CD4-positive, alpha-beta T cell treated with Interleukin-10 for 1 hour (primary cell): Measurements from ENCODE around the gene P2RX6.

ENCODE experiments used
- DNase-seq: peaks from one replicate; pipeline ENCODE4 v3.0.0-alpha.2; 2020

The P2RX6 gene

DNA sequence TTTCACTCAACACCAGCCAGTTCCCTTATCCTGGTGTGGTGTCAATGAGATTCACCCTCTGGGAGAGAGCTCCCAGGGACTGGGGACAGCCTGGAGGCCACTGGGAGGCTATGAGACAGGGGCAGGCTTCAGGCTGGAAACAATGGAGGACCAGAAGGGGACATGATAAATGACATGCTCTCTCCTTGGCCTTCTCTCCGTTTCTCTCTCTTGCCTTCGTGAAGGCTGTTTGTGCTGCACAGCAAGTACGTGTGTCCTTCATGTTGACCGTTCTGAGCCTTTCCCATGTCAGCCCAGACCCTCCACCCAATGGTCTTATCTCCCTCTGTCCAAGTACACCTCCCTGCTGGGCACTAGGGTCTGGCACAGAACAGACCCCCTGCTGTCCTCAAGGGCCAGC lies 34.4 kb upstream of the P2RX6 start:
- no peak for DNase-seq

DNA sequence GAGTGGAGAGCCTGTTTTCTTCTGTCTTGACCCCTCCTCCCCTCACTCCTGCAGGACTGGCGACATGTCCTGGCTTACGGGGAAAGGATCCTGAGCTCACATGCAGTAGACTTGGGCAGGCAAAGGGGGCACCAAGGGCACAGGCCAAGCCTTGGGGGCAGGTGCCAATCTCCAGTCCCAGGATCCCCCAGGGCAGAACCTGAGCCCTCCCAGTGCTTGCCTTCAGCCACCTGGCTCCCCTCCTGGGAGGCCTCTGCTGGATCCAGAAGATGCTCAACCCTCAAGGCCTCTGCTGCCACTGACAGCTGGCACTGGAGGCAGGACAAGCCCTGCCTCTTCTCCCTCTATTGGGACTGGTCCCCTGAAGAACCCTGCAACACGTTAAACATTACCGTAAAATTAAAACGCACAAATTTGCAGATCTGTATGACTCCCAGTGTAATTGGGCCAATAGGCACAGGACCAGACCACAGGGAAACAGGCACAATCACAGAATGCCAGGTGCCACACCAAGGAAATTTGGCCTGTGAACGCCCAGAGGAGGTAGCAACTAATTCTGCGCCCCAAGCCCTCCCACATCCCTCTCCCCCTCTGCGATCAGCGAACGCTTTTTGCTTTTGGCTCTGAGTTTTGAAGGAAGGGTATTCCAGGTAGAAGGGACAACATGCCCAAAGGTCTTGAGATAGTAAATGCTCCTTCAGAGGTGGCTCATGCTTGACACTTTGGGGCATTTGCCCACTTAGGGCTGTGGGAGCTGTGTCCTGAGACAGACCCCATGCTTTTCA lies 33.8 kb upstream of the P2RX6 start:
- no peak for DNase-seq

DNA sequence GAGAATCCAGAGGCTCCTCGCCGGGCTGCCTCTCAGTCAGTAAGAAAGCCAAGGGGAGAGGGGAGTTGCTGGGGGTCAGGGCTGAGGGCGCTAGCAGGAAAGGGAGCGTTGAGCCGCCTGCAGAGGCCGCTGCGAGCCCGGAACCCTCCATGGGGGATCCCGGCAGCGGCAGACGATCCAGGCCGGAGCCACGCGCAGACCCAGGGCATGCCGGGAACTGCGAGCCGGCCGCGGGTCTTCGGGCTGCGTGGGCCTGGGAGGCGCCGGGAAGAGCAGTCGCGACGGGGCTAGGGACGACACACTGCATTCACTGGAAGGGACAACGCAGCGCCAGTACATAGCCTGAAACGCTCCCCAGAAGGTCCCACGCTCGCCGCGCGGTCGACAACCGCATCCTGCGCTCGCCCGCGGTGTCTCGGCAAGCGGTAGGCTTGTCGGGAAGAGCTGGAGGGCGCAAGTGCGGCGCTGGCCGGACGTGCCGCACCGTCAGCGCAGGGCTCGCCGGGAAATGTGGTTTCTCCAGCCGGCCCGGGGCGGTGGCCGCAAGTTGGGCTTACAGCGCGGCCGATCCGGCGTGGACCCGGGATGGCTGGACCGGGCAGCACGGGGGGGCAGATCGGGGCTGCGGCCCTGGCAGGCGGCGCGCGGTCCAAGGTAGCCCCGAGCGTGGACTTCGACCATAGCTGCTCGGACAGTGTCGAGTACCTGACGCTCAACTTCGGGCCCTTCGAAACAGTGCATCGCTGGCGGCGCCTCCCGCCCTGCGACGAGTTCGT lies 33.0 kb upstream of the P2RX6 start, which contains the start of gene LZTR1:
Gene LZTR1, plus strand, starts transcription at position 511 of the 776 bp plus-strand sequence. Its CDS starts 75 bp downstream, at position 586.
- peak; percentile 65 for DNase-seq

DNA sequence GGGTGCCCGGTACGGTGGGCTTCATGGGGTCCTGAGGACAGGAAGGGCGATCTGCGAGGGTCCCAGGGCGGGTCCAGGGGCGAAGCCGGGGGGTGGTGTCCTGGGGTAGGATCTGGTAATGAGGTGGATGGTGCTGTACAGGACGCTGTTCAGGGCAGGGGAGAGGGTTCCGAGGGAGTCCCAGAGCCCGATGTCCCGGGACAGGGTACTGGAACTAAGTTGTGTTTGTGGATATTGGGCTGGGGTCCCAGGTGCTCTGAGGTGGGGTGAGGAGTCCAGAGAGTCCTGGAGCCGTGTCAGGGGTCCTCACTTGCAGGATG lies 32.4 kb upstream of the P2RX6 start:
- DNase-seq: no peak

DNA sequence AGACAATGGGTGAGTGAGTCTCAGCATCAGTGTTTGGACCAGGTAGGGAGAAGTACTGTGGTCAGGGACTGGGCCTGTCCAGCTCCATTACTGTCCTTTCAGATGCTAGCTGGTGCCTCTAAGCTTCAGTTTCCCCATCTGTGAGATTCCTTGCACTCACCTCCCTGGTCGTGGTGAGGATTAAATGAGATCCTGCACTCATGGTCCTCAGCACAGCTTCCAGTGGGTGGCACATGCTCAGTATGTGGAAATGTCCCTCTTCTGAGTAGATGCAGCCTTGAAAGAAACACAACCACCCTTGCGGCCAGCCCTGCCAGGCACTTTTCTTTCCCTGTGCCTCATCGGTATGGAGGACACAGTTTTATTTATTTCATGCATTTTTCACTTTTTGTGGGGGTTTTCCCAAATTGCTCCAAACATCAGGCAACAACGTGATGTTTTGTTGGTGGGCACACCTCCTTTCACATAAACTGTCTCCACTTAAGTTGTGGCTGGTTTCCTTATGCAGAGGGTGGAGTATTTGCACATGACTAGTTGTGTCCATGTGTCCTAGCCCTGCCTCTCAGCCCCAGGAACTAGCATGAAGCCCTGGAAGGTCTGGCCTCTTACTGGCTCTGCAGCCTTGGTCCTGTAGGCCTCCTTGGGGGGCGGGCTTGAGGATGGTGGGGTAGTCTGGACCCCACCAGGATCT lies 31.7 kb upstream of the P2RX6 start:
- no peak for DNase-seq

DNA sequence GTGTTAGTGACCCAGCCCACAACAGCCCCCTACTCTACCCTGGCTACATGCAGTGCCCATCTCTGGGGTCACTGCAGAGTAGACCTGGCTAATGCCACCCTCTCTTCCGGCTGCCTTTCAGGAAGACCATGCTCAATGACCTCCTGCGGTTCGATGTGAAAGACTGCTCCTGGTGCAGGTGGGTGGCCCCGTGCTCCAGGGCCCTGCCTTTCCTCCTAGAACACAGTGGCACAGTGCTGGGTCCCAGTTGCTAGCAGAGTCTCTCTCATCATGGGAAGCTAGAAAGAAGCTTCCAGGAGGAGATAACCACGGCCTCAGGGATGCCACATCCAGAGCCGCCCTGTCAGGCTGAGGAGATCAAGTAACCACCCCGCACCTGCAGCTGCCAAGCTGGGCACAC lies 29.2 kb upstream of the P2RX6 start:
- DNase-seq: no peak

DNA sequence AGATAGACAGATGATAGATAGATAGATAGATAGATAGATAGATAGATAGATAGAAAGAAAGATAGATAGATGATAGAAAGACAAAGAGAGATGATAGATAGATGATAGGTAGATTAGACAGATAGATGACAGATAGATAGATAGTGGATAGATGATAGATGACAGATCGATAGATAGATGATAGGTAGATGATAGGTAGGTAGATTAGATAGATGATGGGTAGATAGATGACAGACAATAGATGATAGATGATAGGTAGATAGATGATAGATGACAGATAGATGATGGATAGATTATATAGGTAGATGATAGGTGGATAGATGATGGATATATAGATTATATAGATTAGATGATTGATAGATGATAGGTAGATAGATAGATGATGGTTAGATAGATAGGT lies 28.6 kb upstream of the P2RX6 start:
- no peak for DNase-seq

DNA sequence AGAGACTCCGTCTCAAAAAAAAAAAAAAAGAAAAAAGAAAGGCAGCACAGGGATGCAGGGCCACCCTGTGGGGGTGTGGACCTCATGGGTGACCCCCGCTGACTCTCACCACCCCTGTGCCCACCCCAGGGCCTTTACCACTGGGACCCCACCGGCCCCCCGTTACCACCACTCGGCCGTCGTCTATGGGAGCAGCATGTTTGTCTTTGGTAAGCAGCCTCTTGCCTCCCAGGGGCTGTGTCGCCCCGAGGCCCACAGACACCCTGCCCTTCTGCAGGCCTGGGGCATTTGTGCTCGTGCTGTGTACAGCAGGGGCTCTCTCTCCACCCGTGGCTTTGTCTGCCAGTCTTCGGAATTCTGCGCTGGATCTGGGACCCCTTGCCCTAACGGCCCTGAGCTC lies 27.6 kb upstream of the P2RX6 start:
- DNase-seq: no peak

DNA sequence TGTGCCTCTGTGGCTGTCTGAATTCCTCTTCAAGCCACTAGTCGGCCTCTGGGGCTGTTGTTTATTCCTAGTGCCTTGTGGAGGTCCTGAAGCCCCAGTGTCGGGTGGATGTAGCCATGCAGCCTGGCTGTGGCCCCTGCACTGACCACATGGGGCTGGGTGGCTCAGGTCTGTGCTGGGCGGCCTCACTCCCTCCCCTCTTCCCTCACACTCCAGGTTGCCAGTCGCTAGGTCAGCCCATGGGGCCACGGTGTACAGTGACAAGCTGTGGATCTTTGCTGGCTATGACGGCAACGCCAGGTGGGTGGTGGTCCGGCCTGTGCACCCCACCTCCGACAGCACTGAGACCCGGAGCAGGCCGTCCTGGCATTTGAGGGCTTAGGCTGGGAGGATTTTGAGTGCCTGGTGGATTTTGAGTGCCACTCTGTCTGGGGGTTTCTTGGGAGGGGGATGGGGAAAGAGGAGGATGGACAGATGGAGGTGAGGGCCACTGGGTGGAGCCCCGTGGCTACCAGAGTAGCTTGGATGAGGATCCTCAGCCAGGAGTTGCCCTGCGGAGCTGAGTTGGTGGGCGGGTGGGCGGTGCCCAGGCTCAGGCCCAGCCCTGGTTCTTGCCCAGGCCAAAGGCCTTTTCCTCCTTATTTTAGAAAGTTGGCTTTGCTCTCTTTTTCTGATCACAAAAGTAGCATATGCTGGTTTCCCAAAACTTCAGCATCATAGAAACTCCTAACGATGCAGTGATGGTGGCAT lies 26.2 kb upstream of the P2RX6 start:
- DNase-seq: no peak

DNA sequence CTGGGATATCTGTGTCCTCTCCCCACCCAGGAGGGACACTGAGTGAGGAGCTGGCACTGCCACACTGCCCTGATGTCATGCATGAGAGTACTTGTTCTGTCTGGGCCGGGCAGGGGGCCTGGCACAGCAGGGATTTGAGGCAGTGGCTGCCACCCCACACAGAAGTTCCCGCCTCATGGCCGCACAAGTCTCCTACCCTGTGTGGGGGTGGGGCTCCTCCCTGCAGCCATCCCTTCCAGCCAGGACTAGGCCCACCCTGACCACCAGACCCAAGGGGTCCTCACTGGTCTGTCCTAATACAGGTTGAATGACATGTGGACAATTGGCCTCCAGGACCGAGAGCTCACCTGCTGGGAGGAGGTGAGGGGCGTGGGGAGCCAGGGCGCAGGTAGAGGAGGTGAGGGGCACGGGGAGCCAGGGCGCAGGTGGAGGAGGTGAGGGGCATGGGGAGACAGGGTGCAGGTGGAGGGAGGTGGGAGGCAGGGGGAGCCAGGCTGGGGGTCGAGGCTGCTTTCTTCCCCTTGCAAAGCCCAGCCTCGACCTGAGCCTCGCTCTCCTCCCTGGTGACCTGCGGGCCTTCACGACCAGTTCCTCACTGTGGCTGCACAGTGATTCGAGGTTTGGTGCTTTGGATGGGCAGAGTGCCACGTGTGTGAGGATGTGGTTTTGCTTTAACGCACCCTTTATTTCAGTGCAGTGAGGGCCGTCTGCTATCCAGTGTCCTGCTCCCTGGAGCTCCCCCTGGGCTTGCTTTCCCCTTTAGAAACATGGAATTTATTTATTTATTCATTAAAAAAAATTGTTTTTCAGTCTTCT lies 25.4 kb upstream of the P2RX6 start:
- no peak for DNase-seq

DNA sequence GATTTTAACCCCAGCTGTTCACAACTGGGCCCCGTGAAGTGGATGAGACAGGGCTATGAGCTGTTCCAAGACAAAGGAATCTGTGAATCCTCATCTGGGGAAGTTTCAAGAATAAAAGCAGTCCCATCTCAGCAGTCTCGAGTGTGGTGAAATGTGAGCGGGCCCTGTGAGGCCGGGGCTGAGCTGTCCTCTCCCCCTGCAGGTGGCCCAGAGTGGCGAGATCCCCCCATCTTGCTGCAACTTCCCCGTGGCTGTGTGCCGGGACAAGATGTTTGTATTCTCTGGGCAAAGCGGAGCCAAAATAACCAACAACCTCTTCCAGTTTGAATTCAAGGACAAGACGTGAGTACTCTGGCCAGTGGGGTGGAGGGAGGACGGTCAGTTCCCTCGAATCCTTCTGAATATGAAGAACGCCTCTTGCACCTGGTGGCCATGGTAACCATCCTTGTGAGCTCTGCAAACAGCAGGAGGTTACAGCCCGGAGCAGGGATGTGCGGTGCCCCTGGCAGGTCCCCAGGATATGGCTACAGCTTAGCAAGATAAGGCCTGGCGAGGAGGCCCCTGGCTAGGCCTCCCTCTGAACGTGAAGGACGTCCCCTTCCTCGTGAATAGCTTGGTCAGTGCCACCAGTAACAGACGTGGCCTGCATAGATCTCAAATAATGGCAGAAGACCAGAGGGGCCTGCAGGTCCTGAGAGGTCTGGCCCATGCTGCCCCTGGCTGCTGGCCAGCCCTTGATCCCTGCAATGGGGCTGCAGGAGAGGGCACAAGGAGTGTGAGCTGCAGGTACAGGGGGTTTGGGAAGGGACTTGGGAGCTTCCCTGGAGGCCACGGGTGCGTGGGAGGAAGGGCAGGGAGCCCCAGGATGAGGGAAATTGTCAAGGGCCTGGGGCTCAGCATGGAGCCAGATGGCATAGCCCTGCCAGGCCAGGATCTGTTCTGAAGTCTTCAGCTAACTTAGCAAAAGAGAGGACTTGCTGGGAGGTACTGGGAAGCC lies 24.5 kb upstream of the P2RX6 start:
- no peak for DNase-seq

DNA sequence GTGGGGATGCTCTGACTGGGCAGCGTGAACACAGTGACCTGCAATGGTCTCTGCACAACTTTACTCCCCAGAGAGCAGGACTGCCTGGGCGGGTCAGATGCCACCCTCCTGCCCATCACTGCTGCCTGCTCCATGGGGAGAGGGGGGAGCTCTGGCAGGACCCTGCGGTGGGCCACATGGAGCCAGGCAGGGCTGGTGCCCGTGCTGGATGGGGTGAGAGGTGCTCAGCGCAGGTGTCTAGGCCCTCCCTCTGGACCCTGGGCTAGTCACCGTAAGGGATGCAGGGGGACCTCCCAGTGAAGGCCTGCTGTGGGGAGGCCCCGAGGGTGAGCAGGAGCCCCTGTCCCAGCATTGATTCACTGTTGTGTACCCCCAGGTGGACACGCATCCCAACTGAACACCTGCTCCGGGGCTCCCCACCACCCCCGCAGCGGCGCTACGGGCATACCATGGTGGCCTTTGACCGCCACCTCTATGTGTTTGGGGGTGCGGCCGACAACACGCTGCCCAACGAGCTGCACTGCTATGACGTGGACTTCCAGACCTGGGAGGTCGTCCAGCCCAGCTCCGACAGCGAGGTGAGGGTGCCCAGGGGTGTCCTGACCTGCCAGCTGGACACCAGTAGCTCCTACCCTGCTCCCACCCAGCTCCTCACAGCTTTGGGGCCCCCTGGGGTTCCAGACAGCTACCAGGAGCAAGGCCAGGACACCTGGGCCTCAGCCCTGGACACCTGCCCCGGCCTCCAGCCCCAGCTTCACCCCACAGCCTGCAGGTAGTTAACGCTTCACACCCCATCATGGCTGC lies 23.5 kb upstream of the P2RX6 start:
- no peak for DNase-seq

DNA sequence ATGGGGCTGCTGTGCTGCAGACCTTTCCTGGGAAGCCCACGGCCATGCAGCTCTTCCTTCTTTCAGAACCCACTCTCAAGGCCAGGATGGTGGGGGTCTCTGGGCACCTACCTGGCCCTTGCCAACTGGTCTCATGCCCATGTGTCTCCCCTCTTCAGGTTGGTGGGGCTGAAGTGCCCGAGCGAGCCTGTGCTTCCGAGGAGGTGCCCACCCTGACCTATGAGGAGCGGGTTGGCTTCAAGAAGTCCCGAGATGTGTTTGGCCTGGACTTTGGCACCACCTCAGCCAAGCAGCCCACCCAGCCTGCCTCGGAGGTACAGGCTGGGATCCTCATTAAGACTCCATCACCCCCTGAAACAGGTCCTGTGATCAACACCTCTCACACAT lies 22.9 kb upstream of the P2RX6 start:
- no peak for DNase-seq

DNA sequence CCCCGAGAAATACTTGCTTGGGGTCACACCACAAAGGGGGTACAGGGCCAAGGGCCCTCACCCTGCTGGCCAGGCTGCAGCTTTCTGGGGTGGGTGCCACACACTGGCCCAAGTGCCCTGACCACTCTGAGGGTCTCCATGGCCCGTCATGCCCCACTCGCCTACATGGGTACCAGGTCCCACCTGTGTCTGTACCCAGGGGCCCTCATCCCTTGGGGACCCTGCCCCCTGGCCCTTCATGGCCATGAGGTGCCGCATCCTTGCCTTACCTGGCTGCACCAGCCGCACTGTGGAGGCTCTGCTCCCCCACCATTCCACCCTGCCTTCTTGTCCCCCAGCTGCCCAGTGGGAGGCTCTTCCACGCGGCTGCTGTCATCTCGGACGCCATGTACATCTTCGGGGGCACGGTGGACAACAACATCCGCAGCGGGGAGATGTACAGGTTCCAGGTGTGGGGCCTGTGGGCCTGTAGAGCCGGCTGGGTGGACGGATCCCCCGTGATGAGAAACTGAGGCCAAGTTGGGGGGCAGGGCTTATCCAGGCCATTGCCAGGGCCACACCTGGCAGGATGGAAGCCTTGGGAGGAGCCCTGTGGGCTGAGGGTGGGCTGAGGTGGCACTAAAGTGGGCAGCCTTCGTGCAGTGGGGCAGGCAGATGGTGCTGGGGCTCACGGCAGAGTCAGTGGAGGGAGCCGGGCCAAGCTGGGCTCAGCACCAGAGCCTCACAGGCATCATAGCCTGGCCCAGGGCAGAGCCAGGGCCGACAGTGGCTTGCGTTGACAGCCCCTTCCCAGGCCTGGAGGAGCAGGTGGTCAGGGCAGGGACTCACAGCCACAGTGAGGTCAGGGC lies 22.3 kb upstream of the P2RX6 start:
- no peak for DNase-seq

DNA sequence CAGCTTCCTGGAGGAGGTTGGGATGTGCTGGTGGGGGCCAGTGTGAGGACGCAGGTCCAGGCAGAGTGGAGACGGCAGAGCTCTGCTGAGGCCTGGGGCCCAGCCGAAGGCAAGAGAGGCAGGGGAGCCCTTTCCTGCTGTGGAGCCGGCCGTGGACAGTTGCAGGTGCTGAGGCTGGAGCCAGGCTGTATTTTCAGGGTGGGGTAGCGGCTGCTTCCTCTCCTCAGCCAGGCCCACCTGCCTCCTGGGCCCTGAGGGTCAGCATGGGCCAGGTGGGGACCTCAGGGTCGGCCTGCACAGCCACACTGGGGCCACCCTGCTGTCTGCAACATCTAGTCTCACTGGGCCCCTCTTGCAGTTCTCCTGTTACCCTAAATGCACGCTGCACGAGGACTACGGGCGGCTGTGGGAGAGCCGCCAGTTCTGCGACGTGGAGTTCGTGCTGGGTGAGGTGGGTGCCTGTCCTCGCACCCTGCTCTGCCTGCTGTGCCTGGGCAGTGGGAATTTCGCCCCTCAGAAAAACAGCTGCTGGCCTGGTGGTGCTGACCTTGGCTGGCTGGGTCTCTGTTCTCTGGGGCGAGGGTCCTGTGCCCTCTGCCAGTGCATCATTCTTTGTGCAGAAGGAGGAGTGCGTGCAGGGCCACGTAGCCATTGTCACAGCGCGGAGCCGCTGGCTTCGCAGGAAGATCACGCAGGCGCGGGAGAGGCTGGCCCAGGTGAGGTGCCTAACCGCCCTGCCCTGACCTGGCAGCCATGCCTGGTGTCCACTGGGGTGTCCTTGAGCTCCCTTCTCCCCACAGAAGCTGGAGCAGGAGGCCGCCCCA lies 21.4 kb upstream of the P2RX6 start:
- DNase-seq: no peak

DNA sequence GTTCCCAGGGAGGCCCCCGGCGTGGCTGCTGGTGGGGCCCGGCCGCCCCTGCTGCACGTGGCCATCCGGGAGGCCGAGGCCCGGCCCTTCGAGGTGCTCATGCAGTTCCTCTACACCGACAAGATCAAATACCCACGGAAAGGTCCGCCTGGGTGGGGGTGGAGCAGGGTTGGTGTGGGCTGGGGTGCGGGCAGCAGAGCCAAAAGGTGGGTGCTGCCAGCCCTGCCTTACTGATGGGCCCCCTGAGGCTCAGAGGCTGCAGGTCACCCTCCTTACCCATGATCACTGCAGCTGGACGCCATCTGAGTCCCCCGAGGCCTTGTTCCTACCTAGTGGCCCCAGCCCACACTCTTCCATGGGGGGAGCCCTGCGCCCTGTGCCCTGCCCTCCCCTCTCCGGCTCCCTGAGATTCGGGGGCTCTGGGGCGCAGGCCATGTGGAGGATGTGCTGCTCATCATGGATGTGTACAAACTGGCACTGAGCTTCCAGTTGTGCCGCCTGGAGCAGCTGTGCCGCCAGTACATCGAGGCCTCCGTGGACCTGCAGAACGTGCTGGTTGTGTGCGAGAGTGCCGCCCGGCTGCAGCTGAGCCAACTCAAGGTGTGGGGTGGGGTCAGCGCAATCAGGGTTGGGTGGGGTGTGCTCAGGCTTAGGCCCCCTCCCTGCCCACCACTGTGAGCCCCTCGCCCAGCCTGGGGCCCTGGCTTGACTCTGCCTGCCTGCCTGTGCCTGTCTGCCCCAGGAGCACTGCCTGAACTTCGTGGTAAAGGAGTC lies 20.6 kb upstream of the P2RX6 start:
- no peak for DNase-seq

DNA sequence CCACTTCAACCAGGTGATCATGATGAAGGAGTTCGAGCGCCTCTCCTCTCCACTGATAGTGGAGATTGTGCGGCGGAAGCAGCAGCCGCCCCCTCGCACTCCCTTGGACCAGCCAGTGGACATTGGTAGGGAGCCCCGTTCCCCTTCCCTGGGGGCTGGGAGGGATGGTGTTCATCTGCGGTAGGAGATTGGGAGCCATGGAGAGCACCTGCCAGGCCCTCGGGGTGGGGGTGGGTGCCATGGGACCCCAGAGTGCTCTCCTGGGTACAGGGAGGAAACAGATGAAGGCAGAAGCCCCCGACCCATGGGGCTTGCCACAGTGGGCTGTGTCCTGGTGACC lies 20.1 kb upstream of the P2RX6 start:
- no peak for DNase-seq
